ENCODE data around the gene COL15A1.

Gene COL15A1

DNA sequence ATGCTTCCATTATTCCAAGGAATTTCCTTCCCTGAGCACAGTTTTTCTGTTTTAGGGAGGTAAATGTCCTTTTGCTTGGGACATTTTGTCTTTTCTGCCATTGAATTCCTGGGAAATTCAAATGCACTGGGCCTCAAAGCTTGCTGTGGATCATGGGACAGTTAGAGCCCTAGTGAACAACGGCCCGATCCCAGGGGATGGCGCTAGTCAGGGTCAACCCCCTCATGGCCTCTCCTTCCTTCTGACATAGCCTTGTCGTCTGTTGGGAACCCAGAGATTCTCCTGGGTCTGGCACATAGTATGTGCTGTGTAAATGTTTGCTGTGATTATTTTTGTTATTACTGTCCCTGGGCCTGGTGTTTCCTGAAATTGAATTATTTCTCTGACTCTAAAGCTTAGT is 30.7 kb upstream of the COL15A1 start:
- Histone ChIP-seq H2BK5ac (ENCODE audit: low read depth, low read length, poor library complexity) (no peak overlapping the region), H4K12ac (ENCODE audit: low read depth, low read length) (no peak overlapping the region), H3K27ac (ENCODE audit: low read depth, low read length) (no peak overlapping the region), H3K23ac (ENCODE audit: low read length) (no peak overlapping the region), H4K8ac (ENCODE audit: low read depth, low read length) (no peak overlapping the region), H3K79me2 (ENCODE audit: control insufficient read depth, insufficient read depth, low read length, poor library complexity) (no peaks in the 10 kb centered on the region), H3K4me3 (ENCODE audit: low read depth, low read length) (peak overlapping the region; percentile 44), H3K14ac (ENCODE audit: low read length) (no peak overlapping the region), H3K18ac (ENCODE audit: low read length) (no peak overlapping the region), H3K4me1 (ENCODE audit: control insufficient read depth in 1 of 2, insufficient read depth in 2 of 2, low read length in 2 of 2) (peaks cover 3 to 4% of the 10 kb centered on the region in 2 experiments), H3K27me3 (ENCODE audit: insufficient read depth, low read length) (no peaks in the 10 kb centered on the region), H2AK5ac (ENCODE audit: low read length) (no peak overlapping the region), H3K4me2 (ENCODE audit: low read length) (no peak overlapping the region), H2AFZ (ENCODE audit: insufficient read depth, low read length, poor library complexity) (no peak overlapping the region), H4K91ac (ENCODE audit: low read depth, low read length) (no peak overlapping the region), H3K36me3 (ENCODE audit: control insufficient read depth in 1 of 2, insufficient read depth in 2 of 2, low read length in 2 of 2) (no peaks in the 10 kb centered on the region), H3K79me1 (ENCODE audit: low read length) (no peaks in the 10 kb centered on the region), H3K9ac (ENCODE audit: low read length) (no peak overlapping the region), H3K9me3 (ENCODE audit: insufficient read depth, low read depth, low read length) (no peaks in the 10 kb centered on the region), H2BK12ac (ENCODE audit: low read length) (no peak overlapping the region), H3K4ac (ENCODE audit: low read depth, low read length) (no peak overlapping the region), H2BK120ac (ENCODE audit: insufficient read depth, low read length, poor library complexity) (no peak overlapping the region)
- DNase-seq: no peak
- WGBS (ENCODE audit: extremely low coverage, insufficient coverage, insufficient read length): no CpG with 5 or more reads among the region's 4 CpGs

- no peak overlapping the region for H2BK5ac ChIP-seq (ENCODE audit: low read depth, low read length, poor library complexity)
- H4K12ac ChIP-seq (ENCODE audit: low read depth, low read length): no peak overlapping the region
- peaks cover 1 to 2% of the 10 kb centered on the region in 2 experiments for H3K4me1 ChIP-seq (ENCODE audit: control insufficient read depth in 1 of 2, insufficient read depth in 2 of 2, low read length in 2 of 2)
- H2BK12ac ChIP-seq (ENCODE audit: low read length): no peak overlapping the region
- no peak overlapping the region for H3K4me3 ChIP-seq (ENCODE audit: low read depth, low read length)
- H4K8ac ChIP-seq (ENCODE audit: low read depth, low read length): no peak overlapping the region
- H4K91ac ChIP-seq (ENCODE audit: low read depth, low read length): no peak overlapping the region
- H3K4me2 ChIP-seq (ENCODE audit: low read length): no peak overlapping the region
- no peak overlapping the region for H3K14ac ChIP-seq (ENCODE audit: low read length)
- H3K4ac ChIP-seq (ENCODE audit: low read depth, low read length): no peak overlapping the region
- no peaks in the 10 kb centered on the region for H3K79me2 ChIP-seq (ENCODE audit: control insufficient read depth, insufficient read depth, low read length, poor library complexity)
- H3K23ac ChIP-seq (ENCODE audit: low read length): no peak overlapping the region
- WGBS (ENCODE audit: extremely low coverage, insufficient coverage, insufficient read length): no CpG with 5 or more reads among the region's 7 CpGs
- H3K27ac ChIP-seq (ENCODE audit: low read depth, low read length): no peak overlapping the region
- no peaks in the 10 kb centered on the region for H3K79me1 ChIP-seq (ENCODE audit: low read length)
- H3K9ac ChIP-seq (ENCODE audit: low read length): no peak overlapping the region
- no peak overlapping the region for H2AFZ ChIP-seq (ENCODE audit: insufficient read depth, low read length, poor library complexity)
- H3K27me3 ChIP-seq (ENCODE audit: insufficient read depth, low read length): no peaks in the 10 kb centered on the region
- no peak for DNase-seq
- no peaks in the 10 kb centered on the region for H3K36me3 ChIP-seq (ENCODE audit: control insufficient read depth in 1 of 2, insufficient read depth in 2 of 2, low read length in 2 of 2)
- no peaks in the 10 kb centered on the region for H3K9me3 ChIP-seq (ENCODE audit: insufficient read depth, low read depth, low read length)
- H2BK120ac ChIP-seq (ENCODE audit: insufficient read depth, low read length, poor library complexity): no peak overlapping the region
- no peak overlapping the region for H3K18ac ChIP-seq (ENCODE audit: low read length)
- H2AK5ac ChIP-seq (ENCODE audit: low read length): no peak overlapping the region
Measured at GRCh38 chr9:98913705-98914104, 30.0 kb upstream of the COL15A1 start.

DNA sequence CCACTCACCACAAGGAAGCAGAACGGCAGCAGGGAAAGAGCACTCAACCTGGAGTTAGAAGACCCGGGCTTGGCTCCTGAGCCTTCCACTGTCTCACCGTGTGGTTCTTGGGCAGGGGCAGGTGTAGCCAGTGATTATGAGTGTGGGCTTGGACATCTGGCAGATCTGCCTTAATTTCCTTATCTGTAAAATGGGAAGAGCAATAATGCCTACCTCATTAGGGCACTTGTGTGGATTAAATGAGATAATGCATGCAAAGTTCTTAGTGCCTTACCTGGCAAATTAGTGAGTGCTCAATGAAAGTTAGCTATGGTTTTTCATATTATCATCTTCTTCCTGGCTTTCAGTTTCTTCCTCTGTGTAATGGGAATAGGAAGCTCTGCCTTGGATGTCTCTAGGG is 28.1 kb upstream of the COL15A1 start:
- Histone ChIP-seq H4K12ac (ENCODE audit: low read depth, low read length) (no peak overlapping the region), H3K4me1 (ENCODE audit: control insufficient read depth in 1 of 2, insufficient read depth in 2 of 2, low read length in 2 of 2) (no peaks in the 10 kb centered on the region), H3K36me3 (ENCODE audit: control insufficient read depth in 1 of 2, insufficient read depth in 2 of 2, low read length in 2 of 2) (no peaks in the 10 kb centered on the region), H3K4me2 (ENCODE audit: low read length) (no peak overlapping the region), H4K8ac (ENCODE audit: low read depth, low read length) (no peak overlapping the region), H3K9me3 (ENCODE audit: insufficient read depth, low read depth, low read length) (no peaks in the 10 kb centered on the region), H3K4ac (ENCODE audit: low read depth, low read length) (no peak overlapping the region), H3K27me3 (ENCODE audit: insufficient read depth, low read length) (no peaks in the 10 kb centered on the region), H2AFZ (ENCODE audit: insufficient read depth, low read length, poor library complexity) (no peak overlapping the region), H3K18ac (ENCODE audit: low read length) (no peak overlapping the region), H3K14ac (ENCODE audit: low read length) (no peak overlapping the region), H2AK5ac (ENCODE audit: low read length) (no peak overlapping the region), H2BK120ac (ENCODE audit: insufficient read depth, low read length, poor library complexity) (no peak overlapping the region), H3K23ac (ENCODE audit: low read length) (no peak overlapping the region), H3K79me1 (ENCODE audit: low read length) (no peaks in the 10 kb centered on the region), H3K27ac (ENCODE audit: low read depth, low read length) (no peak overlapping the region), H3K9ac (ENCODE audit: low read length) (no peak overlapping the region), H3K79me2 (ENCODE audit: control insufficient read depth, insufficient read depth, low read length, poor library complexity) (no peaks in the 10 kb centered on the region), H4K91ac (ENCODE audit: low read depth, low read length) (no peak overlapping the region), H3K4me3 (ENCODE audit: low read depth, low read length) (no peak overlapping the region), H2BK5ac (ENCODE audit: low read depth, low read length, poor library complexity) (no peak overlapping the region), H2BK12ac (ENCODE audit: low read length) (no peak overlapping the region)
- WGBS (ENCODE audit: extremely low coverage, insufficient coverage, insufficient read length): no CpG with 5 or more reads among the region's 3 CpGs
- no peak for DNase-seq

DNA sequence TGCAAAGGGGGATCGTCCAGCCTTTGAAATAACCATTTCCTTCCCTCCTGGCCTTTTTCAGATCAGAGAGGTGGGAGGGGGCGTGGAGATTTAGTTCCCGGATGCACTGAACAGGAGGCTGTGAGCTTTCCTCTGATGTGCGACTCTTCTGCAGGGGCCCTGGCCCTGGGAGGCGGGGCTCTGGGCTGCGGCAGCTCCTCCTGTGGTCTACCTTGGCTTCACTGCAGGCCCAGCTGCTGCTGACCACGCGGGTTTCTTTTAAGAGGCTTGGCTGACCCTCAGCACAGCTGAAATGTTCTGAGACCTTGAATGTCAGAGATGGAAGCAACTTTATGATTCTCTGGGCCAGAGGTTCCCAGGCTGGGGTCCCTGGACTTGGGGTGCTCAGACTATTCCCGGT is 27.0 kb upstream of the COL15A1 start:
- H3K27ac ChIP-seq (ENCODE audit: low read depth, low read length): no peak overlapping the region
- H2AFZ ChIP-seq (ENCODE audit: insufficient read depth, low read length, poor library complexity): no peak overlapping the region
- no CpG with 5 or more reads among the region's 9 CpGs for WGBS (ENCODE audit: extremely low coverage, insufficient coverage, insufficient read length)

More for the DNA sequence above, 27.0 kb upstream of the COL15A1 start:
- no peak overlapping the region for H3K9ac ChIP-seq (ENCODE audit: low read length)
- no peak overlapping the region for H3K4ac ChIP-seq (ENCODE audit: low read depth, low read length)
- H3K27me3 ChIP-seq (ENCODE audit: insufficient read depth, low read length): no peaks in the 10 kb centered on the region
- H3K14ac ChIP-seq (ENCODE audit: low read length): no peak overlapping the region
- H2BK12ac ChIP-seq (ENCODE audit: low read length): no peak overlapping the region
- no peak overlapping the region for H4K91ac ChIP-seq (ENCODE audit: low read depth, low read length)
- no peak overlapping the region for H3K23ac ChIP-seq (ENCODE audit: low read length)
- no peak overlapping the region for H2AK5ac ChIP-seq (ENCODE audit: low read length)
- no peak for DNase-seq
- H3K4me3 ChIP-seq (ENCODE audit: low read depth, low read length): no peak overlapping the region
- H4K12ac ChIP-seq (ENCODE audit: low read depth, low read length): no peak overlapping the region
- no peaks in the 10 kb centered on the region for H3K36me3 ChIP-seq (ENCODE audit: control insufficient read depth in 1 of 2, insufficient read depth in 2 of 2, low read length in 2 of 2)
- H4K8ac ChIP-seq (ENCODE audit: low read depth, low read length): no peak overlapping the region
- no peaks in the 10 kb centered on the region for H3K79me1 ChIP-seq (ENCODE audit: low read length)
- H3K4me2 ChIP-seq (ENCODE audit: low read length): no peak overlapping the region
- no peaks in the 10 kb centered on the region for H3K4me1 ChIP-seq (ENCODE audit: control insufficient read depth in 1 of 2, insufficient read depth in 2 of 2, low read length in 2 of 2)
- H2BK120ac ChIP-seq (ENCODE audit: insufficient read depth, low read length, poor library complexity): no peak overlapping the region
- no peaks in the 10 kb centered on the region for H3K9me3 ChIP-seq (ENCODE audit: insufficient read depth, low read depth, low read length)
- H3K79me2 ChIP-seq (ENCODE audit: control insufficient read depth, insufficient read depth, low read length, poor library complexity): no peaks in the 10 kb centered on the region
- H3K18ac ChIP-seq (ENCODE audit: low read length): no peak overlapping the region
- no peak overlapping the region for H2BK5ac ChIP-seq (ENCODE audit: low read depth, low read length, poor library complexity)

All from trophoblast cell (in vitro differentiated cells and primary cell).